Neural progenitor cell (in vitro differentiated cells): Measurements from ENCODE around the gene KNG1. TPM values are rescaled to one million over a fixed set of nuclear protein-coding genes. Genes with fewer than 3 reads are reported as not detected.

Experiments
- DNase-seq: peaks from one replicate; pipeline ENCODE4 v3.0.0-alpha.2; 2016; ENCODE audit warnings: low spot score
- H2AFZ ChIP-seq: fragments of 200-600 bp; sonication (generic); replicated peaks from 2 replicates; pipeline ENCODE4 v1.6.1; 2016; ENCODE audit warnings: antibody characterized with exemption
- H3F3A ChIP-seq: fragments of 200-600 bp; sonication (generic); 2 replicates; pipeline ENCODE4 v1.6.1; 2016; ENCODE audit warnings: antibody characterized with exemption, low read depth
- H3K27ac ChIP-seq: fragments of 200-600 bp; sonication (generic); 2 replicates; pipeline ENCODE4 v1.5.1; 2016; ENCODE audit warnings: mild to moderate bottlenecking
- H3K27me3 ChIP-seq: fragments of 200-600 bp; sonication (generic); 2 replicates; pipeline ENCODE4 v1.6.1; 2016; ENCODE audit warnings: mild to moderate bottlenecking, moderate library complexity
- H3K36me3 ChIP-seq: fragments of 200-600 bp; sonication (generic); 2 replicates; pipeline ENCODE4 v1.5.1; 2016
- H3K4me1 ChIP-seq: fragments of 200-600 bp; sonication (generic); 2 replicates; pipeline ENCODE4 v1.6.1; 2016; ENCODE audit warnings: mixed run types
- H3K4me2 ChIP-seq: fragments of 200-600 bp; sonication (generic); 2 replicates; pipeline ENCODE4 v1.6.1; 2016
- H3K4me3 ChIP-seq: fragments of 200-600 bp; sonication (generic); 2 replicates; pipeline ENCODE4 v1.5.1; 2016
- H3K79me2 ChIP-seq: fragments of 200-600 bp; sonication (generic); 2 replicates; pipeline ENCODE4 v1.6.1; 2016; ENCODE audit warnings: low read depth
- H3K9ac ChIP-seq: fragments of 200-600 bp; sonication (generic); 2 replicates; pipeline ENCODE4 v1.6.1; 2016
- H3K9me3 ChIP-seq: fragments of 200-600 bp; sonication (generic); 2 replicates; pipeline ENCODE4 v1.5.1; 2016; ENCODE audit warnings: low read depth
- H4K20me1 ChIP-seq: fragments of 200-600 bp; sonication (generic); 2 replicates; pipeline ENCODE4 v1.6.1; 2016; ENCODE audit warnings: low read depth
- H3K27ac Mint-ChIP-seq: 3 replicates; pipeline ENCODE4 v1.8.0; 2021; ENCODE audit warnings: mixed read lengths
- H3K27me3 Mint-ChIP-seq: 2 replicates; pipeline ENCODE4 v1.8.0; 2022; ENCODE audit warnings: low read depth, mild to moderate bottlenecking, inconsistent platforms, moderate library complexity, mixed read lengths; ENCODE audit not compliant: insufficient read depth
- H3K36me3 Mint-ChIP-seq: 3 replicates; pipeline ENCODE4 v1.8.0; 2021; ENCODE audit warnings: mixed read lengths
- H3K4me1 Mint-ChIP-seq: 3 replicates; pipeline ENCODE4 v1.8.0; 2021; ENCODE audit warnings: mixed read lengths
- H3K4me3 Mint-ChIP-seq: 3 replicates; pipeline ENCODE4 v1.8.0; 2021; ENCODE audit warnings: mild to moderate bottlenecking, moderate library complexity, mixed read lengths
- H3K9me3 Mint-ChIP-seq: 3 replicates; pipeline ENCODE4 v1.8.0; 2020; ENCODE audit warnings: mixed read lengths
- EZH2 ChIP-seq: fragments of 200-600 bp; sonication (generic); IDR thresholded peaks from 2 replicates; pipeline ENCODE4 v1.6.1; 2017; ENCODE audit warnings: antibody characterized with exemption, mild to moderate bottlenecking, moderate library complexity
- EZH2phosphoT487 ChIP-seq: fragments of 200-600 bp; sonication (generic); IDR thresholded peaks from 2 replicates; pipeline ENCODE4 v1.6.1; 2017; ENCODE audit warnings: antibody characterized with exemption
- total RNA-seq: library from RNA; depleted of rRNA; stranded (reverse); fragments of >200 nt; gene quantifications from 2 replicates; pipeline ENCODE4 v1.2.3, GENCODE V29; 2015; ENCODE audit warnings: low replicate concordance
- TF ChIP-seq, protein P1 (sequence below): fragments of 200-600 bp; sonication (generic); IDR thresholded peaks from 2 replicates; pipeline ENCODE4 v1.5.1; 2017; ENCODE audit warnings: antibody characterized with exemption, mild to moderate bottlenecking

KNG1 gene
- total RNA-seq, 1 donor from 2014 or later = not detected

DNA sequence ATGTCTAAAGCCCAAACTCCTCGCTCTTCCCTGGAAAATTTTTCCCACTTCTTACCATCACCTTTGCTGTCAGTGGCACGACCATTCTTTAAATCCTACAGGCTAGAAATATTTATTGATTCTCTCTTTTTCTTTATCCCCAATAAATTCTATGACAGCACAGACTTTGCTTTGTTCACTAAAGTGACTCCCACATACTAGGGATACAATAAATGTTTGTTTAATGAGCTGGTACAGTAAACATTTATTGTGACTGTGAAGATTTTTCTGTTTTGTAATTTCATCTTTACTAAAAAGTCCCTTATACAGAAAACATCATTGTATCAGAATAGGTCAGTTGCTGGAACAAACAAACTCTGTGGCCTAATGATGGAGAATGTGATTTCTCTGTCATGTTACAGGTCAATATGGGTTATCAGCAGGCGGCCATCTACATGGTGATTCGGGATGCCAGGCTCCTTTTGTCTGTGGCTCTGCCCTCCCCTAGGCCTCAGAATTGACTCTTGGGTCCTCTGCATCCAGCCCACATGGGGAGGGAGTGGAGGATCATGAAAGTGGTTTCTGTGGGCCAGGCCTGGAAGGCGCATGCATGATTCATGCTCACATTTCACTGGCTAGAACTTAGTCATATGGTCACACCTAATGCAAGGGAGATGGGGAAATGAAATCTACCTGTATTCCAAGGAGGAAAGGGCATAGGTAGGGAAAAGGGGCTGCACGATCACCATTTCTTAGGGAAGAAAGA lies 22.7 kb upstream of the KNG1 start:
- Histone ChIP-seq H3K9ac (no peak overlapping the region), H2AFZ (no peak overlapping the region), H3K4me3 (no peak overlapping the region), H3K27me3 (no peaks in the 10 kb centered on the region), H3K4me2 (no peak overlapping the region), H3K27ac (no peak overlapping the region), H3K79me2 (no peaks in the 10 kb centered on the region), H3K9me3 (no peaks in the 10 kb centered on the region), H4K20me1 (no peaks in the 10 kb centered on the region), H3F3A (no peaks in the 10 kb centered on the region), H3K36me3 (no peaks in the 10 kb centered on the region), H3K4me1 (no peaks in the 10 kb centered on the region)
- no peak overlapping the region for H3K4me3 Mint-ChIP-seq
- TF ChIP-seq EZH2phosphoT487 (no peak), EZH2 (no peak)
- TF ChIP-seq, protein P1, sequence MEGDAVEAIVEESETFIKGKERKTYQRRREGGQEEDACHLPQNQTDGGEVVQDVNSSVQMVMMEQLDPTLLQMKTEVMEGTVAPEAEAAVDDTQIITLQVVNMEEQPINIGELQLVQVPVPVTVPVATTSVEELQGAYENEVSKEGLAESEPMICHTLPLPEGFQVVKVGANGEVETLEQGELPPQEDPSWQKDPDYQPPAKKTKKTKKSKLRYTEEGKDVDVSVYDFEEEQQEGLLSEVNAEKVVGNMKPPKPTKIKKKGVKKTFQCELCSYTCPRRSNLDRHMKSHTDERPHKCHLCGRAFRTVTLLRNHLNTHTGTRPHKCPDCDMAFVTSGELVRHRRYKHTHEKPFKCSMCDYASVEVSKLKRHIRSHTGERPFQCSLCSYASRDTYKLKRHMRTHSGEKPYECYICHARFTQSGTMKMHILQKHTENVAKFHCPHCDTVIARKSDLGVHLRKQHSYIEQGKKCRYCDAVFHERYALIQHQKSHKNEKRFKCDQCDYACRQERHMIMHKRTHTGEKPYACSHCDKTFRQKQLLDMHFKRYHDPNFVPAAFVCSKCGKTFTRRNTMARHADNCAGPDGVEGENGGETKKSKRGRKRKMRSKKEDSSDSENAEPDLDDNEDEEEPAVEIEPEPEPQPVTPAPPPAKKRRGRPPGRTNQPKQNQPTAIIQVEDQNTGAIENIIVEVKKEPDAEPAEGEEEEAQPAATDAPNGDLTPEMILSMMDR = no peak
- no peak for DNase-seq
- no peak overlapping the region for H3K27ac Mint-ChIP-seq
- no peaks in the 10 kb centered on the region for H3K36me3 Mint-ChIP-seq
- no peaks in the 10 kb centered on the region for H3K27me3 Mint-ChIP-seq
- H3K9me3 Mint-ChIP-seq = no peaks in the 10 kb centered on the region
- H3K4me1 Mint-ChIP-seq = no peaks in the 10 kb centered on the region

DNA sequence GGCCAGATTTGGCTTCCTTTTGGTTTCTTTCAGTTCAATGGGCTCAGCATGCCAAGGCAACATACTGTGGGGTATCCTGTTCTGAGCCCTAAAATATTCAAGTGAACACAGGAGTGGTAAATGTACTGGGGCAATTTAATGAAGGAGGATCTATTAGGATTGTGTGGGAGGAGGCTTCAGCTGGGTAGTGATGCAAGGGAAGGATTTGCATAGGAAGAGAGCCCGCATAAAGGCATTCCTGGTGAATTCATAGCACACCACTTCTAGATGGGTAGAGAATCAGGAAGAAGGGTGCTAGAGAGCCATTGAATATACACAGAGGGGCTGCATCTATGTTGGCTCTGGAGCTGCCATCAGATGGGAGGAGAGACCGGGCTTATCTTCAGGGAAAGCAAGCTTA lies 20.6 kb upstream of the KNG1 start:
- TF ChIP-seq, protein P1 = no peak
- no peak for TF ChIP-seq EZH2
- TF ChIP-seq EZH2phosphoT487 = no peak

DNA sequence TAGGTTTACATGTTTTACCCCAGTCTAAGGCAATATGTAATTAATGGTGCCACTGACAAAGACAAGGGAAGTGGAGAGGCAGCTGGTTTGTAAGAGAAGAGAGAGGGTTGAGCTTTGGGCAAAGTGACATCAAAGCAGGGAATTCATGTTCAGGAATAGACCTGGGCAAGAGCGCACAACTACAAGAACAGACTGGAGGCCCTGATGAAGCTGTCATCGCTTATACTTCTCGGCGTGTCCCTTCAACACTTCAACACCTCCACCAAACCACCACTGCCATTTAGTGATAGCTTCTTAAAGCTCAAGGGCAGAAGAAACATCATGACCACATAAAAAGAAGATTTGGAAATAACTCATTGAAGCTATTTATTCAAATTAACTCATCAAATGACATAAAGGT lies 19.6 kb upstream of the KNG1 start:
- TF ChIP-seq EZH2 (no peak), EZH2phosphoT487 (no peak)
- TF ChIP-seq, protein P1 = no peak
- H3K4me3 Mint-ChIP-seq = no peak overlapping the region
- Histone ChIP-seq H3F3A (no peaks in the 10 kb centered on the region), H3K79me2 (no peaks in the 10 kb centered on the region), H3K27ac (no peak overlapping the region), H2AFZ (no peak overlapping the region), H3K27me3 (no peaks in the 10 kb centered on the region), H3K4me2 (no peak overlapping the region), H3K9ac (no peak overlapping the region), H4K20me1 (no peaks in the 10 kb centered on the region), H3K36me3 (no peaks in the 10 kb centered on the region), H3K4me3 (no peak overlapping the region), H3K9me3 (no peaks in the 10 kb centered on the region), H3K4me1 (no peaks in the 10 kb centered on the region)
- H3K36me3 Mint-ChIP-seq = no peaks in the 10 kb centered on the region
- DNase-seq = no peak
- H3K27ac Mint-ChIP-seq = no peak overlapping the region
- no peaks in the 10 kb centered on the region for H3K27me3 Mint-ChIP-seq
- no peaks in the 10 kb centered on the region for H3K4me1 Mint-ChIP-seq
- no peaks in the 10 kb centered on the region for H3K9me3 Mint-ChIP-seq

More for the DNA sequence above, 20.6 kb upstream of the KNG1 start:
- Histone ChIP-seq H3K4me1 (no peaks in the 10 kb centered on the region), H3K4me2 (no peak overlapping the region), H3K9me3 (no peaks in the 10 kb centered on the region), H3K27me3 (no peaks in the 10 kb centered on the region), H2AFZ (no peak overlapping the region), H3K4me3 (no peak overlapping the region), H4K20me1 (no peaks in the 10 kb centered on the region), H3F3A (no peaks in the 10 kb centered on the region), H3K36me3 (no peaks in the 10 kb centered on the region), H3K27ac (no peak overlapping the region), H3K9ac (no peak overlapping the region), H3K79me2 (no peaks in the 10 kb centered on the region)
- H3K9me3 Mint-ChIP-seq = no peaks in the 10 kb centered on the region
- H3K27ac Mint-ChIP-seq = no peak overlapping the region
- H3K4me3 Mint-ChIP-seq = no peak overlapping the region
- no peaks in the 10 kb centered on the region for H3K27me3 Mint-ChIP-seq
- H3K36me3 Mint-ChIP-seq = no peaks in the 10 kb centered on the region
- no peak for DNase-seq
- H3K4me1 Mint-ChIP-seq = no peaks in the 10 kb centered on the region
